Measurements from ENCODE around the gene FCRL3. TPM values are rescaled to one million over a fixed set of nuclear protein-coding genes. Genes with fewer than 3 reads are reported as not detected.

Gene FCRL3
- polyA plus RNA-seq, 3 donors: 0.04 to 0.09 TPM; not detected in 1

- DNase-seq (ENCODE audit: extremely low read depth in 1 of 11, low read depth in 9 of 11, low spot score in 4 of 11): no peak
Observed at GRCh38 chr1:157696966-157697628, 3.5 kb downstream of the FCRL3 start.

- DNase-seq (ENCODE audit: extremely low read depth in 1 of 11, low read depth in 9 of 11, low spot score in 4 of 11): no peak
Observed at GRCh38 chr1:157695417-157695816, 5.2 kb downstream of the FCRL3 start.

GRCh38 chr1:157691285-157691920 lies 9.2 kb downstream of the FCRL3 start:
- DNase-seq (ENCODE audit: extremely low read depth in 1 of 11, low read depth in 9 of 11, low spot score in 4 of 11): peak in 5 of 11 donors; percentile 2 to 5 (median 2)

- no peak for DNase-seq (ENCODE audit: extremely low read depth in 1 of 11, low read depth in 9 of 11, low spot score in 4 of 11)
Observed at GRCh38 chr1:157682710-157683437, 17.7 kb downstream of the FCRL3 start.

- no peak for DNase-seq (ENCODE audit: extremely low read depth in 1 of 11, low read depth in 9 of 11, low spot score in 4 of 11)
Observed at GRCh38 chr1:157678721-157679120, 21.8 kb downstream of the FCRL3 start.

GRCh38 chr1:157673008-157673407 lies 27.6 kb downstream of the FCRL3 start:
- DNase-seq (ENCODE audit: extremely low read depth in 1 of 11, low read depth in 9 of 11, low spot score in 4 of 11): no peak

GRCh38 chr1:157671895-157672294 lies 28.7 kb downstream of the FCRL3 start:
- no peak for DNase-seq (ENCODE audit: extremely low read depth in 1 of 11, low read depth in 9 of 11, low spot score in 4 of 11)

- DNase-seq (ENCODE audit: extremely low read depth in 1 of 11, low read depth in 9 of 11, low spot score in 4 of 11): no peak
Observed at GRCh38 chr1:157659576-157660247, 40.9 kb downstream of the FCRL3 start.

GRCh38 chr1:157658571-157658970 lies 42.0 kb downstream of the FCRL3 start:
- no peak for DNase-seq (ENCODE audit: extremely low read depth in 1 of 11, low read depth in 9 of 11, low spot score in 4 of 11)

GRCh38 chr1:157653494-157653873 lies 47.1 kb downstream of the FCRL3 start:
- DNase-seq (ENCODE audit: extremely low read depth in 1 of 11, low read depth in 9 of 11, low spot score in 4 of 11): no peak

- no peak for DNase-seq (ENCODE audit: extremely low read depth in 1 of 11, low read depth in 9 of 11, low spot score in 4 of 11)
Observed at GRCh38 chr1:157652859-157653493, 47.6 kb downstream of the FCRL3 start.

- DNase-seq (ENCODE audit: extremely low read depth in 1 of 11, low read depth in 9 of 11, low spot score in 4 of 11): no peak
Observed at GRCh38 chr1:157648317-157648716, 52.3 kb downstream of the FCRL3 start.

GRCh38 chr1:157646144-157646543 lies 54.4 kb downstream of the FCRL3 start:
- DNase-seq (ENCODE audit: extremely low read depth in 1 of 11, low read depth in 9 of 11, low spot score in 4 of 11): no peak

GRCh38 chr1:157641177-157641576 lies 59.4 kb downstream of the FCRL3 start:
- DNase-seq (ENCODE audit: extremely low read depth in 1 of 11, low read depth in 9 of 11, low spot score in 4 of 11): no peak

GRCh38 chr1:157639800-157640199 lies 60.8 kb downstream of the FCRL3 start:
- DNase-seq (ENCODE audit: extremely low read depth in 1 of 11, low read depth in 9 of 11, low spot score in 4 of 11): no peak

GRCh38 chr1:157628773-157629172 lies 71.8 kb downstream of the FCRL3 start:
- no peak for DNase-seq (ENCODE audit: extremely low read depth in 1 of 11, low read depth in 9 of 11, low spot score in 4 of 11)
